CD8-positive, alpha-beta memory T cell (primary cell): ENCODE measurements around the gene PSMA7. TPM values are rescaled to one million over a fixed set of nuclear protein-coding genes. Genes with fewer than 3 reads are reported as not detected.

ENCODE experiments used
- CTCF ChIA-PET: fragments of 350-600 bp; sonication (Branson Sonifier 250); formaldehyde crosslinking; loops from one replicate; lab custom pipeline; 2021; ENCODE audit warnings: antibody characterized with exemption; lab: Charles Lee
- POLR2A ChIA-PET: fragments of 350-600 bp; sonication (Branson Sonifier 250); formaldehyde crosslinking; loops from one replicate; lab custom pipeline; 2021; ENCODE audit warnings: antibody characterized with exemption; lab: Charles Lee
- DNase-seq, 5 donors: peaks; one replicate each; pipeline versions ENCODE4 v3.0.0 to v3.0.0-alpha.2; 2020 to 2022; ENCODE audit warnings: mixed read lengths in 1 of 5
- H3K27ac ChIP-seq: one replicate; pipeline ENCODE4 v1.7.0; 2013; ENCODE audit warnings: low read depth, mild to moderate bottlenecking, low read length, moderate library complexity
- H3K27me3 ChIP-seq: 2 replicates; pipeline ENCODE4 v1.7.0; 2013; ENCODE audit warnings: low read length, mild to moderate bottlenecking; ENCODE audit not compliant: insufficient read depth, poor library complexity, severe bottlenecking
- H3K36me3 ChIP-seq: 2 replicates; pipeline ENCODE4 v1.7.0; 2013; ENCODE audit warnings: mild to moderate bottlenecking, low read length, moderate library complexity; ENCODE audit not compliant: insufficient read depth
- H3K4me1 ChIP-seq: 2 replicates; pipeline ENCODE4 v1.7.0; 2013; ENCODE audit warnings: mild to moderate bottlenecking, low read length, moderate library complexity; ENCODE audit not compliant: insufficient read depth
- H3K4me3 ChIP-seq: 2 replicates; pipeline ENCODE4 v1.7.0; 2013; ENCODE audit warnings: mild to moderate bottlenecking, low read length
- H3K9me3 ChIP-seq: 2 replicates; pipeline ENCODE4 v1.7.0; 2013; ENCODE audit warnings: mild to moderate bottlenecking, low read length
- H3K27ac Mint-ChIP-seq, 8 donors: one replicate each; pipeline ENCODE4 v1.8.0; 2020 to 2021; ENCODE audit warnings: mixed read lengths in 8 of 8, mild to moderate bottlenecking in 6 of 8, inconsistent platforms in 3 of 8, moderate library complexity in 3 of 8
- H3K27me3 Mint-ChIP-seq, 2 donors: one replicate each; pipeline ENCODE4 v1.8.0; 2020 to 2021; ENCODE audit warnings: mixed read lengths in 2 of 2, mild to moderate bottlenecking in 1 of 2, moderate library complexity in 1 of 2
- H3K36me3 Mint-ChIP-seq, 3 donors: one replicate each; pipeline ENCODE4 v1.8.0; 2020 to 2021; ENCODE audit warnings: mixed read lengths in 3 of 3, inconsistent platforms in 1 of 3, mild to moderate bottlenecking in 1 of 3
- H3K4me1 Mint-ChIP-seq, 3 donors: one replicate each; pipeline ENCODE4 v1.8.0; 2020 to 2021; ENCODE audit warnings: mixed read lengths in 3 of 3, inconsistent platforms in 1 of 3, mild to moderate bottlenecking in 1 of 3
- H3K4me3 Mint-ChIP-seq, 7 donors: one replicate each; pipeline ENCODE4 v1.8.0; 2020 to 2021; ENCODE audit warnings: mixed read lengths in 7 of 7, mild to moderate bottlenecking in 6 of 7, moderate library complexity in 4 of 7, inconsistent platforms in 2 of 7
- H3K9me3 Mint-ChIP-seq, 5 donors: one replicate each; pipeline ENCODE4 v1.8.0; 2020 to 2022; ENCODE audit warnings: mixed read lengths in 5 of 5, mild to moderate bottlenecking in 3 of 5, moderate library complexity in 2 of 5, inconsistent platforms in 1 of 5
- polyA plus RNA-seq: library from polyadenylated mRNA; unstranded; fragments of 300-500 nt; fragmentation: Illumina TruSeq; gene quantifications from one replicate; pipeline ENCODE4 v1.2.3, GENCODE V29; 2021
- total RNA-seq, 2 experiments: library from RNA; stranded (reverse); gene quantifications; one replicate each; pipeline ENCODE4 v1.2.3, GENCODE V29; 2021

Gene PSMA7
- total and polyA plus RNA-seq, 3 experiments from 2014 or later, result 447 to 464 (median 459) TPM

DNA sequence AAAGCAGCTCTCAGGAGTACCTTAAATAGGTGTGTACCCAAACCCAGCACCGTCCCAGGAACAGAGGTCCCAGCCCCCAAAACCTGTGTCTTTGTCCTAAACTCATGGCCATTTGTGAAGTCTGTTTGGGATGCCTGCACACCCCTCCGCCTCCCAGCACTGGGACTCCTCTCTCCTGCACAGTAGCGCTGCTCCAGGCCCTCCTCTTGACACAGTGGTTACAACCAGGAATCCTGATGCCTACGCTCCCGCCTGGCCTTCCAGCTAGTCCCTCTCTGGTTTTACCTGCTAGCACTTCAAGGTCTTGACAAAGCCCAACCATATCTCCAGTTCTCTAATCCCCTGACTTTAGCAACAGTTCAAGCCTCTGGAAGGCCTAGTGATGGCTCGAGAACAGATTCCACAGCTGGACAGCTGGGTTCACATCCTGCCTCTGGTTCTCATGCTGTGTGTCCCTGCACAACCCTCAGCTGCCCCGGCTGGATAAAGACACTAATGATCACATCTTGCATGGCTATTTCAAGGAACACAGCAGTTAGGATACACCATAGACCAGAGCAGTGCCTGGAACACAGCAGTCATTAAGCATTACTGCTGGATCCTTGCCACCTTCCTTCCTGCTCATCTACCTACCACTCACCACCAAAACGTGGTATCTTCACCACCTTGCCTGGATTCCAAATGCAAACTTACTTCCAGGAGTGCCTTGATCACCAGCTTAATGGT lies 5.6 kb downstream of the PSMA7 start:
- Histone ChIP-seq H3K27me3 (no peaks in the 10 kb centered on the region), H3K27ac (no peak overlapping the region), H3K36me3 (peaks cover 71% of the 10 kb centered on the region), H3K4me1 (peaks cover 20% of the 10 kb centered on the region), H3K9me3 (no peaks in the 10 kb centered on the region), H3K4me3 (no peak overlapping the region)
- DNase-seq, result no peak
- H3K27me3 Mint-ChIP-seq, result no peaks in the 10 kb centered on the region
- H3K9me3 Mint-ChIP-seq, result no peaks in the 10 kb centered on the region
- H3K27ac Mint-ChIP-seq, result peak overlapping the region; percentile 20 to 96 (median 90)
- H3K4me3 Mint-ChIP-seq, result peak overlapping the region in 2 of 7 donors; percentile 49 to 51
- ChIA-PET POLR2A (no interaction called here), CTCF (interaction anchor here (0.9 to 7.0 kb wide), 6 partner anchors 14 to 245 kb away, joined by 3 to 60 read pairs (median 4); no protein-coding TSS in a partner anchor)
- peaks cover 35 to 56% (median 45%) of the 10 kb centered on the region in 3 donors for H3K4me1 Mint-ChIP-seq
- peaks cover 7 to 93% (median 14%) of the 10 kb centered on the region in 3 donors for H3K36me3 Mint-ChIP-seq

DNA sequence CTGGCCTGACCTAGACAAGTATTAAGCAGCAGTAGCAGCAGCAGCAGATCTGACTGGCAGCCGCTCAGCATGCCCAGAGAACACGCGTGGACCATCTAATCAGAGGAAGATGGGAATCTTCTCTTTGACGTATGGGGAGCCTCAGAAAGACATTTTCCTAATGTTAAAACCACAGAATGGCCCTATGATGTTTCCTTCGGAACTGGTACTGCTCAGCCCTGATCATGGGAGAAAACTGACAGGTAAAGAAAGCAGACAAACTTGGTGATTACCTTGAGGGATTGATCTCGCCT lies 6.2 kb downstream of the PSMA7 start:
- peaks cover 77% of the 10 kb centered on the region for H3K36me3 ChIP-seq
- peaks cover 7 to 96% (median 17%) of the 10 kb centered on the region in 3 donors for H3K36me3 Mint-ChIP-seq
- peaks cover 36 to 58% (median 47%) of the 10 kb centered on the region in 3 donors for H3K4me1 Mint-ChIP-seq
- H3K4me1 ChIP-seq, result peaks cover 18% of the 10 kb centered on the region
- no peaks in the 10 kb centered on the region for H3K27me3 ChIP-seq
- no peaks in the 10 kb centered on the region for H3K27me3 Mint-ChIP-seq
- H3K4me3 ChIP-seq, result no peak overlapping the region
- DNase-seq, result no peak
- POLR2A ChIA-PET, result interaction anchor here (1.0 kb wide), 1 partner anchor 15 kb away, joined by 4 read pairs; the partner anchor contains the start of gene LSM14B
- CTCF ChIA-PET, result interaction anchor here (1.1 to 7.0 kb wide), 3 partner anchors 19 to 127 kb away, joined by 4 to 60 read pairs (median 6); no protein-coding TSS in a partner anchor
- H3K27ac Mint-ChIP-seq, result peak overlapping the region; percentile 71 to 96 (median 90)
- H3K9me3 Mint-ChIP-seq, result no peaks in the 10 kb centered on the region
- no peak overlapping the region for H3K27ac ChIP-seq
- peak overlapping the region in 1 of 7 donors; percentile 49 for H3K4me3 Mint-ChIP-seq
- H3K9me3 ChIP-seq, result no peaks in the 10 kb centered on the region

GRCh38 chr20:62136283-62137091 lies 6.7 kb downstream of the PSMA7 start:
- H3K4me3 Mint-ChIP-seq, result peak overlapping the region in 1 of 7 donors; percentile 49
- no peaks in the 10 kb centered on the region for H3K27me3 Mint-ChIP-seq
- peaks cover 7 to 97% (median 17%) of the 10 kb centered on the region in 3 donors for H3K36me3 Mint-ChIP-seq
- Histone ChIP-seq H3K27me3 (no peaks in the 10 kb centered on the region), H3K9me3 (no peaks in the 10 kb centered on the region), H3K4me1 (peaks cover 13% of the 10 kb centered on the region), H3K4me3 (no peak overlapping the region), H3K36me3 (peaks cover 82% of the 10 kb centered on the region), H3K27ac (no peak overlapping the region)
- H3K9me3 Mint-ChIP-seq, result no peaks in the 10 kb centered on the region
- DNase-seq, result peak; percentile 54 to 83 (median 66)
- ChIA-PET POLR2A (interaction anchor here (0.5 to 3.4 kb wide), 3 partner anchors 15 to 70 kb away, joined by 4 to 9 read pairs (median 6); partner anchors contain the start of genes LSM14B and TAF4), CTCF (interaction anchor here (0.8 to 7.0 kb wide), 7 partner anchors 11 to 126 kb away, joined by 3 to 60 read pairs (median 4); no protein-coding TSS in a partner anchor)
- peaks cover 32 to 55% (median 44%) of the 10 kb centered on the region in 3 donors for H3K4me1 Mint-ChIP-seq
- H3K27ac Mint-ChIP-seq, result peak overlapping the region; percentile 71 to 96 (median 90)

DNA sequence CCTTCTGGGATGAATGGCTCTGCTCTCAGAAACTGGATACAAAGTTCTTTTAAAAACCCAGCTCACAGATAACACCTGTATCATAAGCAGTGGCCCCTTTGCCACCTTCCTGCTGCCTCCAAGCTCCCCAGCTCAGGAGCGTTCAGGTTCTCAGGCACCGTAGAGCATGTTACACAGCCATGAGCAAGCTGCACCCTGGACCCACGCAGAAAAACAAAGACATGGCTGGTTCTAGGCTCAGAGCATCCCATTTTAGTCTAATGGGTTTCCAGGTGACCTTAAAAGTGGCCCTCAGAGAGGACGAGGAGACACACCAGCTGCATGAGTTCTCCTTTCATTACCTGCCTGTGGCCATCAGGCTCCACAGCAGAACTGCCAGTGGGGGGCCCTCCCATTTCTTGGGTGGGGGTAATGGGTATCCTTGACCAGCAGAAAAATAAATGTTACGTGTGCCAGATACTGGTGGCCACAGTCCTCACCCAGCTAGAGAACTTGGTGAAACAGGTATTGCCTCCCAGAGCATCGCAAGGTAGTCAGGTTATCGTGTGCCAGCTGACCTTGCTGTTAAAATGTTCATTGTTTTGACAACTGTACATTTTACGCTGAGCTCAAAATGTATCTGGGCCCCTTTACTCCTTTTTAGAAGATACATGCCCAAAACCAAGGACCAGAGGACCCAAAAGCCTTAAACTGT lies 7.5 kb downstream of the PSMA7 start:
- peaks cover 5% of the 10 kb centered on the region for H3K4me1 ChIP-seq
- H3K36me3 Mint-ChIP-seq, result peaks cover 7 to 99% (median 23%) of the 10 kb centered on the region in 3 donors
- ChIA-PET POLR2A (interaction anchor here (0.5 to 3.4 kb wide), 3 partner anchors 14 to 70 kb away, joined by 4 to 9 read pairs (median 6); partner anchors contain the start of genes LSM14B and TAF4), CTCF (interaction anchor here (0.8 to 7.0 kb wide), 7 partner anchors 10 to 125 kb away, joined by 3 to 60 read pairs (median 4); no protein-coding TSS in a partner anchor)
- peaks cover 24 to 48% (median 36%) of the 10 kb centered on the region in 3 donors for H3K4me1 Mint-ChIP-seq
- H3K27ac ChIP-seq, result no peak overlapping the region
- H3K27ac Mint-ChIP-seq, result peak overlapping the region in 6 of 8 donors; percentile 36 to 91 (median 67)
- H3K27me3 Mint-ChIP-seq, result no peaks in the 10 kb centered on the region
- DNase-seq, result no peak
- H3K4me3 ChIP-seq, result no peak overlapping the region
- no peaks in the 10 kb centered on the region for H3K27me3 ChIP-seq
- H3K4me3 Mint-ChIP-seq, result no peak overlapping the region
- H3K9me3 Mint-ChIP-seq, result no peaks in the 10 kb centered on the region
- peaks cover 87% of the 10 kb centered on the region for H3K36me3 ChIP-seq
- H3K9me3 ChIP-seq, result no peaks in the 10 kb centered on the region

DNA sequence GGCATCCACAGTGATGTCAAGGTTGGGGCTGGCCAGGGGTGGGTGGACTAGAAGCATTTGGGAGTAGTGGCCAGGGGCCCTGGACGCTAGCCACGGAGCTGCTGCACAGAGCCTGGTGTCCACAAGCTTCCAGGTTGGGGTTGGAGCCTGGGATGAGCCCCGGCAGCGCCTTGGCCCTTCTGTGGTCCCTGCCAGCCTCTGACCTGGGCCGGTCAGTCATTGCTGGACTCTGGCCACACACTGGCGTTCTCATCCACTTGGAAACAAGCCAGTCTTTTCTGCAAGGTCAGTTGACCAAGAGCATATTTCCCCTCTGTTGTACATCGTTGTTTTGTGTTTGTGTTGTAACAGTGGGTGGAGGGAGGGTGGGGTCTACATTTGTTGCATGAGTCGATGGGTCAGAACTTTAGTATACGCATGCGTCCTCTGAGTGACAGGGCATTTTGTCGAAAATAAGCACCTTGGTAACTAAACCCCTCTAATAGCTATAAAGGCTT lies 8.4 kb downstream of the PSMA7 start:
- Histone ChIP-seq H3K27ac (no peak overlapping the region), H3K4me3 (no peak overlapping the region), H3K36me3 (peaks cover 87% of the 10 kb centered on the region), H3K27me3 (no peaks in the 10 kb centered on the region), H3K9me3 (no peaks in the 10 kb centered on the region), H3K4me1 (no peaks in the 10 kb centered on the region)
- H3K9me3 Mint-ChIP-seq, result no peaks in the 10 kb centered on the region
- H3K4me1 Mint-ChIP-seq, result peaks cover 18 to 38% (median 28%) of the 10 kb centered on the region in 3 donors
- H3K27me3 Mint-ChIP-seq, result no peaks in the 10 kb centered on the region
- no peak for DNase-seq
- ChIA-PET POLR2A (interaction anchor here (1.0 to 3.4 kb wide), 2 partner anchors 9 to 69 kb away, joined by 4 to 9 read pairs; partner anchors contain the start of gene TAF4), CTCF (interaction anchor here (1.8 to 7.0 kb wide), 3 partner anchors 10 to 124 kb away, joined by 3 to 60 read pairs (median 4); no protein-coding TSS in a partner anchor)
- peaks cover 7 to 99% (median 21%) of the 10 kb centered on the region in 3 donors for H3K36me3 Mint-ChIP-seq
- H3K27ac Mint-ChIP-seq, result peak overlapping the region in 2 of 8 donors; percentile 36 to 85
- no peak overlapping the region for H3K4me3 Mint-ChIP-seq

- peak overlapping the region; percentile 14 to 85 (median 57) for H3K27ac Mint-ChIP-seq
- H3K27ac ChIP-seq, result no peak overlapping the region
- no peaks in the 10 kb centered on the region for H3K9me3 Mint-ChIP-seq
- no peaks in the 10 kb centered on the region for H3K27me3 Mint-ChIP-seq
- CTCF ChIA-PET, result interaction anchor here (1.9 to 7.0 kb wide), 2 partner anchors 67 to 123 kb away, joined by 3 to 60 read pairs; no protein-coding TSS in a partner anchor
- no peak for DNase-seq
- no peak overlapping the region for H3K4me3 ChIP-seq
- no peaks in the 10 kb centered on the region for H3K27me3 ChIP-seq
- H3K4me3 Mint-ChIP-seq, result peak overlapping the region in 1 of 7 donors; percentile 27
- peaks cover 7 to 99% (median 21%) of the 10 kb centered on the region in 3 donors for H3K36me3 Mint-ChIP-seq
- no peaks in the 10 kb centered on the region for H3K9me3 ChIP-seq
- no peaks in the 10 kb centered on the region for H3K4me1 ChIP-seq
- peaks cover 85% of the 10 kb centered on the region for H3K36me3 ChIP-seq
- POLR2A ChIA-PET, result interaction anchor here (0.6 to 3.4 kb wide), 4 partner anchors 10 to 115 kb away, joined by 4 to 9 read pairs (median 4); partner anchors contain the start of gene TAF4
- H3K4me1 Mint-ChIP-seq, result peaks cover 18 to 33% (median 28%) of the 10 kb centered on the region in 3 donors
Measured at GRCh38 chr20:62133864-62134263, 9.3 kb downstream of the PSMA7 start.
